GM23338 (cell line): ENCODE results near the gene USP31.
"Not testable (repeated sequence)": the region's sequence is repeated elsewhere in the genome, so short reads cannot be mapped to it uniquely, and the experiment has no call there.

Experiments used
- CREB1 ChIP-seq: fragments of 250-450 bp; sonication (Bioruptor Pico); IDR thresholded peaks from 2 replicates; pipeline ENCODE4 v1.5.0; 2020; ENCODE audit warnings: low read depth, mild to moderate bottlenecking, moderate library complexity
- CTCF ChIP-seq, 2 experiments: fragments of 200-600 bp in 1 of 2; sonication (generic) in 1 of 2; conservative IDR thresholded peaks; 2 replicates each; pipeline versions ENCODE4 v1.5.1 to v1.6.1; 2016 to 2017; ENCODE audit warnings: antibody characterized with exemption in 2 of 2, low read depth in 2 of 2, mild to moderate bottlenecking in 2 of 2, moderate library complexity in 1 of 2
- ETS1 ChIP-seq: IDR thresholded peaks from 2 replicates; pipeline ENCODE4 v1.6.1; 2016; ENCODE audit warnings: antibody characterized with exemption
- EZH2 ChIP-seq: fragments of 200-600 bp; sonication (generic); IDR thresholded peaks from one replicate; pipeline ENCODE4 v1.8.0; 2017; ENCODE audit warnings: antibody characterized with exemption, mild to moderate bottlenecking, low read depth; ENCODE audit not compliant: unreplicated experiment
- EZH2phosphoT487 ChIP-seq: fragments of 200-600 bp; sonication (generic); IDR thresholded peaks from one replicate; pipeline ENCODE4 v1.8.1; 2018; ENCODE audit warnings: antibody characterized with exemption; ENCODE audit not compliant: unreplicated experiment
- REST ChIP-seq: IDR thresholded peaks from one replicate; pipeline ENCODE4 v1.6.1; 2018; ENCODE audit warnings: antibody characterized with exemption; ENCODE audit not compliant: unreplicated experiment
- ZNF331 ChIP-seq: fragments of 250-450 bp; sonication (Bioruptor Pico); IDR thresholded peaks from 2 replicates; pipeline ENCODE4 v1.5.0; 2020; ENCODE audit warnings: low read depth, mild to moderate bottlenecking, moderate library complexity

GRCh38 chr16:23094136-23094535, 55.1 kb downstream of the USP31 start:
- TF ChIP-seq CTCF (conservative IDR thresholded peaks at IDR 0.05; ENCODE audit: low read depth in 2 of 2); REST; EZH2phosphoT487; EZH2; ETS1; CREB1; ZNF331: not testable (repeated sequence)
